Muscle layer of colon (tissue), 2 donors: Measurements from ENCODE around the gene RPH3AL.

Source experiments
- H3K27ac ChIP-seq: one replicate; pipeline ENCODE4 v1.7.0; 2013; ENCODE audit warnings: low read depth, mild to moderate bottlenecking, low read length, moderate library complexity
- H3K27me3 ChIP-seq, 2 donors: one replicate each; pipeline ENCODE4 v1.7.0; 2013; ENCODE audit warnings: low read length in 2 of 2, mild to moderate bottlenecking in 2 of 2; ENCODE audit not compliant: insufficient read depth in 2 of 2, control insufficient read depth in 1 of 2
- H3K36me3 ChIP-seq: one replicate; pipeline ENCODE4 v1.7.0; 2013; ENCODE audit warnings: mild to moderate bottlenecking, low read length; ENCODE audit not compliant: insufficient read depth
- H3K4me1 ChIP-seq: one replicate; pipeline ENCODE4 v1.7.0; 2013; ENCODE audit warnings: mild to moderate bottlenecking, low read length; ENCODE audit not compliant: insufficient read depth
- H3K4me3 ChIP-seq, 2 donors: one replicate each; pipeline ENCODE4 v1.7.0; 2013; ENCODE audit warnings: low read length in 2 of 2, low read depth in 1 of 2, mild to moderate bottlenecking in 1 of 2, moderate library complexity in 1 of 2
- H3K9ac ChIP-seq: one replicate; pipeline ENCODE4 v1.7.0; 2013; ENCODE audit warnings: low read length
- H3K9me3 ChIP-seq: one replicate; pipeline ENCODE4 v1.7.0; 2013; ENCODE audit warnings: mild to moderate bottlenecking, low read length
- donor health status: abdominal sarcoma.
- donor health status: Adenocarcinoma of cecum.

The RPH3AL gene

GRCh38 chr17:298791-299450, 53.7 kb downstream of the RPH3AL start:
- H3K27ac ChIP-seq, result no peak overlapping the region
- no peak overlapping the region for H3K9ac ChIP-seq
- no peaks in the 10 kb centered on the region for H3K36me3 ChIP-seq
- no peaks in the 10 kb centered on the region for H3K4me1 ChIP-seq
- H3K27me3 ChIP-seq, result no peaks in the 10 kb centered on the region
- H3K9me3 ChIP-seq, result no peaks in the 10 kb centered on the region
- H3K4me3 ChIP-seq, result no peak overlapping the region

DNA sequence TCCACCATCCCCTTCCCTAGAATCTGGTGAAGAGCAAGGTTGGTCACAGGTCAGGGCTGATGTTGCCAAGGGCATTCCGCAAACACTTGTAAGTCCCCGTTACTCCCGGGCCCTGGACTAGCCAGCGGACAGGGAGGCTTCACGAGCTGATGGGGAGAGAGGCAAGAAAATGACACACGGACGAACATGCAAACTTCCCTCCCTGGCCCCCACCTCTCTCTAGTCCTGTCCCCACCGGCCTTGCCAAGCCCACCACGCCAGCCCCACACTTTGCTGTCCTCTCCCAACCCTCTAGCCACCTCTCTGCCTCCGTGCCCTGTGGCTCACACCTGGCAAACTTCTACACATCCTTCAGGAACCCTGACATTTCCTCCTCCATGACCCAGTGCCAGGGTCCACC, 54.8 kb downstream of the RPH3AL start:
- Histone ChIP-seq H3K9ac (no peak overlapping the region), H3K4me3 (no peak overlapping the region), H3K4me1 (no peaks in the 10 kb centered on the region), H3K9me3 (no peaks in the 10 kb centered on the region), H3K27me3 (no peaks in the 10 kb centered on the region), H3K36me3 (no peaks in the 10 kb centered on the region), H3K27ac (no peak overlapping the region)

DNA sequence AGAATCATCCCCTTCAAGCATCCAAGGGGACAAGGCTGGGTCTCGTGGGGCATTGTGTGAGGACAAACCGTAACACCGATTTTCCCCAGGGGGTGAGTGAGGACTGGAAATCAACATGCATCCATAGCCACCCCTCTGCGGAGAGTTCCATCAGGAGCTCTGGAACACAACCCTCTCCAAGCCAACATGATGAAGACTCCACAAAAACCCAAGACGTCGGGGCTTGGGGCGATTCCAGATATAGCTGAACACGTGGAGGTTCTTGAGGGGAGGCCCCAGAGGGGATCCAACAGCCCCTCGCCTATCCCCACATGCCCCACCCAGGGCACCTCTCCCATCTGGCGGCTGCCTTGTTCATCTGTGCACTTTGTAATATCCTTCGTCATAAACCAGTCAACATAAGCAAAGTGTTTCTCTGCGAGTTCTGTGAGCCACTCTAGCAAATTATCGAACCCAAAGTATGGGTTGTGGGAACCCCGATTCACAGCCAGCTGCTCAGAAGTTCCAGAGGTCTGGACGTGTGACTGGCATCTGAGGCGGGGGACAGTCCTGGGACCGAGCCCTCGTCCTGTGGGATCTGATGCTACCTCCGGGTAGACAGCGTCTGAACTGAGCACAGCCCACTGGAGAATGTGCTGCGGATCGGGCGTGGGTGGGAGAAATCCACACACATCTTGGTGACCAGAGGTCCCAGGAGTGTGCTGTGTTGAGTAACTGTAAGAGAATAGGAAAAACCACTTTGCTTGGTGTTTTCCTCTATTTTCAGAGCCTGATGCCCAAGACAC, 55.5 kb downstream of the RPH3AL start:
- no peak overlapping the region for H3K4me3 ChIP-seq
- H3K9me3 ChIP-seq, result no peaks in the 10 kb centered on the region
- no peaks in the 10 kb centered on the region for H3K36me3 ChIP-seq
- H3K27me3 ChIP-seq, result no peaks in the 10 kb centered on the region
- H3K27ac ChIP-seq, result no peak overlapping the region
- H3K9ac ChIP-seq, result no peak overlapping the region
- H3K4me1 ChIP-seq, result no peaks in the 10 kb centered on the region

DNA sequence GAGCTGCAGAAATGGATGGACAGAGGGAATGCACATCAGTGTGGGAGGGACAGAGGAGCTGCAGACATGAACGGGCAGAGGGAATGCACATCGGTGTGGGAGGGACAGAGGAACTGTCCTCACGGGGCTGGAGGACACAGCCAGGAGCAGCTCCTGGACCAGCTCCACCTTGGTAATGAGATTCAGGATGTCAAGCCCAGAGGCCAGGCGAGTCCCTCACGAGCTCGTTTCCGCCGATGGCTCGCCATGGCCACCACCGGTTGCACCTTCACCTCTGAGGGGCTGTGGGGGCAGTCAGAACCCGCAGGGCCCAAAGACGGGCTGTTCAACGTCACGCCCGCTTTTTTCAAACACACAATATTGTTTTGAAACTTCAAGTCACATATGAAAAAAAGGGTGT, 56.2 kb downstream of the RPH3AL start:
- Histone ChIP-seq H3K27me3 (no peaks in the 10 kb centered on the region), H3K27ac (no peak overlapping the region)

GRCh38 chr17:292531-293382, 59.9 kb downstream of the RPH3AL start:
- Histone ChIP-seq H3K36me3 (no peaks in the 10 kb centered on the region), H3K9ac (no peak overlapping the region), H3K9me3 (no peaks in the 10 kb centered on the region), H3K4me3 (no peak overlapping the region), H3K4me1 (no peaks in the 10 kb centered on the region), H3K27me3 (no peaks in the 10 kb centered on the region), H3K27ac (no peak overlapping the region)

More for the DNA sequence above, 56.2 kb downstream of the RPH3AL start:
- H3K36me3 ChIP-seq, result no peaks in the 10 kb centered on the region
- no peaks in the 10 kb centered on the region for H3K9me3 ChIP-seq
- no peaks in the 10 kb centered on the region for H3K4me1 ChIP-seq
- no peak overlapping the region for H3K4me3 ChIP-seq
- H3K9ac ChIP-seq, result no peak overlapping the region

- Histone ChIP-seq H3K27me3 (no peaks in the 10 kb centered on the region), H3K27ac (no peak overlapping the region), H3K4me1 (no peaks in the 10 kb centered on the region), H3K36me3 (no peaks in the 10 kb centered on the region), H3K4me3 (no peak overlapping the region), H3K9ac (no peak overlapping the region), H3K9me3 (no peaks in the 10 kb centered on the region)
These were observed 60.6 kb downstream of the RPH3AL start for GRCh38 chr17:292016-292415.

DNA sequence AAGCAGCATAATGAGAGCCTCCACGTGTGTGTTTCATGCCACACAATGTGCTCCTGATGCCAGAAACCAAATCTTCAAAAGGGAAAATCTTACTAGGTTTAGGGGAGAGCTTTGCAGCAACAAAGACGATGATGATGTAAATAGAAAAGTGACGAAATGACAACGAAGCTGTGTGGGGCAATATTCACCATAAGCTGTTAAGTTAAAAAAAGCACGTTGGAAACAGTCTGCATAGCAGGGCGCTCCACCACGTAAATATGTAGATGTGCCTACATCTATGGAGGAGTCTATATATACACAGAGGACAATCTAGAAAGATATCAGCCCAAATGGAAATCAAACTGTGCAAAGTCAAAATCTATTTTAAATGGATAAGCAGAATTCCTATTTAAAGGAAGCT, 61.0 kb downstream of the RPH3AL start:
- H3K4me1 ChIP-seq, result no peaks in the 10 kb centered on the region
- H3K9me3 ChIP-seq, result no peaks in the 10 kb centered on the region
- H3K4me3 ChIP-seq, result no peak overlapping the region
- no peak overlapping the region for H3K27ac ChIP-seq
- no peak overlapping the region for H3K9ac ChIP-seq
- H3K36me3 ChIP-seq, result no peaks in the 10 kb centered on the region
- no peaks in the 10 kb centered on the region for H3K27me3 ChIP-seq

DNA sequence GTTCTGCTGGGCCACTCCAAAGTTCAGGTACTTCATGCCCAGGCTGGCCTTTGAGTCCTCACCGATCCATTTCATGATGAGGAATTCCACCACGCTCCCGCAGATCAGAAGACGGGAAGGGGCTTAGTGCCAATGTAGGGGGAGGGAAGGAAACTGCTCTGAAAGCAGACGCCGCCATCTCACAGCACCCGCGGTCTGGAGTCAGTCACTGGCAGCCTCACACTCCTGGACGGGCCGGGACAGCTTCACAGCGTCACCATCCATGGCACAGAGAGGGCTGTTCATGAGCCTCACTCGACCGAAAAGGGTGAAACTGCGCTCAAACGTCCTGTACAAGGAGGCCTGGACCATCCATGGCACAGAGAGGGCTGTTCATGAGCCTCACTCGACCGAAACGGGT, 62.0 kb downstream of the RPH3AL start:
- Histone ChIP-seq H3K9me3 (no peaks in the 10 kb centered on the region), H3K36me3 (no peaks in the 10 kb centered on the region), H3K27ac (no peak overlapping the region), H3K4me1 (no peaks in the 10 kb centered on the region), H3K9ac (no peak overlapping the region), H3K27me3 (no peaks in the 10 kb centered on the region), H3K4me3 (no peak overlapping the region)

GRCh38 chr17:290121-290521, 62.5 kb downstream of the RPH3AL start:
- Histone ChIP-seq H3K9me3 (no peaks in the 10 kb centered on the region), H3K27ac (no peak overlapping the region), H3K4me3 (no peak overlapping the region), H3K27me3 (no peaks in the 10 kb centered on the region), H3K4me1 (no peaks in the 10 kb centered on the region), H3K36me3 (no peaks in the 10 kb centered on the region), H3K9ac (no peak overlapping the region)

DNA sequence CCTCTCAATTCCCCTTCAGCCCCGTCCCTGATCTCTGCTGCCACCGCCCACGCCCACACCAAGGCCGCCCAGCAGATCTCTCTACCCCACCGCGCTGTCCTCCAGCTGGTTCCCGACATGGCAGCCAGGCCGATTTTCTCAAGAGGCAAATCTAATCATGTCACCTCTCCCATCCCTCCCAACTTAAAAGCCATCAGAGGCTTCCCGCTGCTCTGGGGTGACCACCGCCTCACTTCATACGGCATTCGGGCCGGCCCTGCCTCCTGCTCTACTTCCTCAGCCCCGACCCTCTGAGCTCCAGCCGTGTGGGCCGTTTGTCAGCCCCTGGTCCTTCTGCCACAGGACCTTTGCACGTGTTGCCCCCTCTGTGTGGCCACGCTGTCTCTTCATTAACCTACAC, 63.2 kb downstream of the RPH3AL start:
- Histone ChIP-seq H3K4me1 (no peaks in the 10 kb centered on the region), H3K9me3 (no peaks in the 10 kb centered on the region), H3K36me3 (no peaks in the 10 kb centered on the region), H3K27ac (no peak overlapping the region), H3K9ac (no peak overlapping the region), H3K4me3 (no peak overlapping the region), H3K27me3 (no peaks in the 10 kb centered on the region)

DNA sequence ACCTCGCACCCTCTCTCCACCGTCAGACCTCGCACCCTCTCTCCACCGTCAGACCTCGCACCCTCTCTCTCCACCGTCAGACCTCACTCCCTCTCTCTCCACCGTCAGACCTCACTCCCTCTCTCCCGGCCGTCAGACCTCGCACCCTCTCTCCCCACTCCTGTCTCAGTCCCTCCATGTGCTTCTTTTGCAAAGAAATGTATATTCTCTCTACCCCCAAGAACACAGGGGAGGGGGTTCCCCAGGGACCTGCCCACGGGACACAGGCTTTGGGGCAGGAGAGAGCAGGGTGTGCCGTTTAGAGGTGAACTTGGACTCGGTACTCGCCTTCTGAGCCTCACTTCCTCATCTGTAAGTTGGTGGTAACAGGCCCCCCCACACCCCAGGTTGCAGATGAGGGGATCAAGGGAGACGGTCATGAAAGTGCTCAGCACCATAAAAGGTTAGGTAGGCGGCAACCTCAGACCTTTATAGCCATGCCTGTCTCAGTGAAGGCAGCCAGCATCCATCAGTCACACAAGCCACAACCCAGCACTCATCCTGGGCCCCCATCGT, 63.7 kb downstream of the RPH3AL start:
- no peak overlapping the region for H3K4me3 ChIP-seq
- no peaks in the 10 kb centered on the region for H3K9me3 ChIP-seq
- no peaks in the 10 kb centered on the region for H3K36me3 ChIP-seq
- no peak overlapping the region for H3K27ac ChIP-seq
- no peaks in the 10 kb centered on the region for H3K27me3 ChIP-seq
- no peak overlapping the region for H3K9ac ChIP-seq
- no peaks in the 10 kb centered on the region for H3K4me1 ChIP-seq
